Islet precursor cell (in vitro differentiated cells): ENCODE measurements around the gene PPFIA4.

Source experiments
- DNase-seq: peaks from one replicate; pipeline ENCODE4 v3.0.0-alpha.2; 2018

Gene PPFIA4

GRCh38 chr1:203041351-203041932 is 15.2 kb downstream of the PPFIA4 start:
- no peak for DNase-seq

- no peak for DNase-seq
Measured at GRCh38 chr1:203043830-203044545, 17.7 kb downstream of the PPFIA4 start.

- DNase-seq, result no peak
Measured at GRCh38 chr1:203044546-203045250, 18.4 kb downstream of the PPFIA4 start.

DNA sequence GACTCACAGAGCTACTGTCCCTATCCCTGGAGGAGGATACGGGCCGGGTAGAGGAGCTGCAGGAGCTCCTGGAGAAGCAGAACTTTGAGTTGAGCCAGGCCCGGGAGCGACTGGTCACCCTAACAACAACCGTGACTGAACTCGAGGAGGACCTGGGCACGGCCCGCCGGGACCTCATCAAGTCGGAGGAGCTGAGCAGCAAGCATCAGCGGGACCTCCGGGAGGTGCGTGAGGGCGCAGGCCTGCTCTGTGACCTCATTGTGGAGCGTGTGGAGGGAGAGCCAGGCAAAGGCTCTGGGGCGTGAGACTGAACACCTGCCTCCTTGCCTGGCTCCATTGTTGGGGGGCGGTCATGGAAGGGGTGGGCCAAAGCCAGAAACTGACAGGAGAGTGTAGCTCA is 19.0 kb downstream of the PPFIA4 start:
- DNase-seq, result no peak

DNA sequence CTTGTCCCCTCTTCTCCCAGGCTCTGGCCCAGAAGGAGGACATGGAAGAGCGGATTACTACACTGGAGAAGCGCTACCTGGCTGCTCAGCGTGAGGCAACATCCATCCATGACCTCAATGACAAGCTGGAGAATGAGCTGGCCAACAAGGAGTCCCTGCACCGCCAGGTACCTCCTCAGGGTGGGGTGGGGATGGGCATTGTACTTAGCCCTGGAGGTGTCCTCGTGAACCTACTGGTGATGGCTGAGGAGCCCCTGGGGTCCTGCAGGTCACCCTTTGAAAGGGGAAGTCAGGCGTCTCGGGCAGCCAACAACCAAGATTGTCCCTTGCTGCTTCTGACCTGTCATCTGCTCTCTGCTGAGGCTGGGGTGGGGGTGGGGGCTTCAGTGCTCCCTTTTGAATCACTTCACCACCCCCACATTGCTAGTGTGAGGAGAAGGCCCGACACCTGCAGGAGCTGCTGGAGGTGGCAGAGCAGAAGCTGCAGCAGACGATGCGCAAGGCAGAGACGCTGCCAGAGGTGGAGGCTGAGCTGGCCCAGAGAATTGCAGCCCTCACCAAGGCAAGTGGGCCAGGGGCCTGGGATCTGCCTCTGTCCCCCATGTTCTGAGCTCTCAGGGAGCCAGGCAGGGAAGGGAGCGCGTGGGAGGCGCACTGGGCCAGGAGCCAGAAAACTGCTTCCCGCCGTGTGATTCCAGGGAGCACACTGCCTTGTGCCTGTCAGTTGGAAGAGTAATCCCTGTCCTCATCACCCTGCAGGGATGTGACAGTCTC is 19.7 kb downstream of the PPFIA4 start:
- DNase-seq, result no peak

DNA sequence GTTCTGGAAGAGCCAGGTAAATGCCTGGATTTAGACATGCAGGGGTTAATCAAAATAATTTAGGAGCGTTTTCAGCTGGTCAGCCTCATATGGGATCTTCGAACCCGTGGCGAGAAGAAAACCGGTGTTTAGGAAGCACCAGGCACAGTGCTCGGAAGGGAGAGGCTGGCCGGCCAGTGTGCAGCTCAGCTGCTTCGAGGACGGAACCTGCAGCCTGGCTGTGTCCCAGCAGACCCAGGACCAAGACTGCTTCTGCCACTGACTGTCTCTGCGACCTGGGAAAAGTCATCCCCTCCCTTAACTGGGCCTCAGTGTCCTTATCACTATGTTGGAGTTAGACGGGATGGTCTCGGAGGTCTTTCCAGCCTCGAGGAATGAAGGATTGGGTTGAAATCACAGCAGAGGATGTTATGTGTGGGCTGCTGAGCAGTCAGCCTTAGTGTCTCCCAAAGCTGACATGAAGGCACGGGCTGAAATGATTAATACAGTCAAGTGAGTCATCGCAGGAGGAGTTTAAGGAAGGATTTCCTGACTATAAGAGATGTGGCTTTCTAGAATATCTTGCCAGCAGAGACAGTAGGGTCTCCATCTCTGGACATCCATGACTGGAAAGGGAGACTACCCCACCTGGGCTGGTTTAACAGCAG is 20.8 kb downstream of the PPFIA4 start:
- no peak for DNase-seq

DNA sequence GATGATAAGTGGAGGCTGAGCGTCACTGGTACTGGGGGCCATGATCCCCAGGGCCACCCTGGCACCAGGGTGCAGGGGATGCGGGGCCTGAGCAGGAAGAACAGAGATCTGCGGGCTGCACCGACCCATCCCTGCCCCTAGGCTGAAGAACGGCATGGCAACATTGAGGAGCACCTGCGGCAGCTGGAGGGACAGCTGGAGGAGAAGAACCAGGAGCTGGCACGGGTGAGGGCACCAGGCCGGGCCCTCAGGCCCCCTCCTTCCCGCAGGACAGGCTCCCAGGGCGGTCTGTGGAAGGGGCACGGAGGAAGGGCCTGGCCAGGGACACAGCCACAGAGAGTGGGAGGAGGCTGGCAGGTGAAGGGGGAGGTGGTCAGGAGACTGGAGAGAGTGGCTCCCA is 21.8 kb downstream of the PPFIA4 start:
- no peak for DNase-seq

- peak; percentile 86 for DNase-seq
Measured at GRCh38 chr1:203048555-203049051, 22.3 kb downstream of the PPFIA4 start.

- DNase-seq, result no peak
Measured at GRCh38 chr1:203049077-203049476, 22.8 kb downstream of the PPFIA4 start.

DNA sequence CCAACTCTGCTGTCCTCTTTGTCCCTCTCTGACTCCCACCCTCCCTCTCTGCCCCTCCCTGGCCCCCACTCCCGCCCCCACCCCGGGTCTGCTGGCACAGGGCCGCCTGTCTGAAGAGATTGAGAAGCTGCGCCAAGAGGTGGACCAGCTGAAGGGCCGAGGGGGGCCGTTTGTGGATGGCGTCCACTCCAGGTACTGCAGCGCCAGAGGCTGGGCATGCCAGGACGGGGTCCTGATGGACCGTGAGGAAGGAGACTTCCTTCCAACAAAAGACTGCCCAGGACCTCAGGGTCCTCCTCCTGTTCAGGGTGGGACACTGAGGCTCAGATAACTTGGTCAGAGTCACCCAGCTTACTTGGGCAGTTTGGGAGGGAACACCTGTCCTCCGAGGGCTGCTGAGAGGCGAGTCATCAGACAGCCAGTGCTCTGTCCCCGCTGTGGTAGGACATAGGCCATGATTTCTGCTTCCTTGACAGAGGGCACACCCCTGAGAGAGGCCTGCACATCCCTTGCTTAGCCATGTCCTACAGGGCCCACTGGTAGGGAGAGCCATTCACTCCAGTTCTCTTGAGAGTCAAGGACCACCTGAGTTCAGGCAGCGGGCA is 23.4 kb downstream of the PPFIA4 start:
- no peak for DNase-seq

GRCh38 chr1:203050826-203051225 is 24.5 kb downstream of the PPFIA4 start:
- DNase-seq, result no peak

DNA sequence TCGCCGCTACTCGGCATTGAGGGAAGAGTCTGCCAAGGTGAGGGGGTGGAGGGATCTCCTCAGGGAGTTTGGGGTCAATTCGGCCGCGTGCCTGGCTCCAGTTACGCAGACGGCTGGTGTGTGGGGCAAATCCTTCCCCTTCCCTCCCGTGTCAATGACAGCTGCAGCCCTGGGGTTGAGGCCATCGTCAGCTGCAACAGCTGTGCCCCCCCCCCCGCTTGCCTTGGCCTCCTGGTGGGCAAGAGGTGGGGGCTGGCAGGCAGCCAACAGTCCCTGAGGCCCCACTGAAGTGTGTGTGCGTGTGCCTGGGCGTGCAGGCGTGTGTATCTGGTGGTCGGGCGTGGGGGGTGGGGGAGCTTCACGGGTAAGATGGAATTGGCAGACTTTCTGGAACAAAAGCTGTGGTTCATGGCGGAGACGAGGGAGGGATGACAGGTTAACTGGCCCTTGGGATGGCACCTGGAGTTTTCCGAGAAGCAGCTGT is 25.6 kb downstream of the PPFIA4 start:
- DNase-seq, result no peak

DNA sequence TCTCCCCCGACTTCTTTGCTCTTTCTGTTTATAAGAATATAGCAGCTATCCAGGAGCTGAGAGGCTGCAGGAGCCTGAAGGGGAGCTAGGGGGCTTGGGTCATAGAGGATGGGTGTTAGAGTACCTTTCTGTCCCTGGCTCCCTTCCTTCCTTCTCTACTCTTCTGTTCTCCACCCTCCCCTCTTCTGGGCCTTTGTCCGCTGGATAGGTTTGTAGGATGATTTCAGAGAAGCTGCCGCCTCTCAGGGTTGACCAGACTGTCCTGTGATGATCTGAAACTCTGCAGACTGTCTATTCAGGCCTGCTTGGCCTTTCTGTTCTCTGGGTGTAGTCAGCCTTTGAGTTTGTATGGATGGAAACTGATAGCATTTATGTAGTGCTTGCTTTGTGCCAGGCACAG is 26.3 kb downstream of the PPFIA4 start:
- DNase-seq, result no peak

DNA sequence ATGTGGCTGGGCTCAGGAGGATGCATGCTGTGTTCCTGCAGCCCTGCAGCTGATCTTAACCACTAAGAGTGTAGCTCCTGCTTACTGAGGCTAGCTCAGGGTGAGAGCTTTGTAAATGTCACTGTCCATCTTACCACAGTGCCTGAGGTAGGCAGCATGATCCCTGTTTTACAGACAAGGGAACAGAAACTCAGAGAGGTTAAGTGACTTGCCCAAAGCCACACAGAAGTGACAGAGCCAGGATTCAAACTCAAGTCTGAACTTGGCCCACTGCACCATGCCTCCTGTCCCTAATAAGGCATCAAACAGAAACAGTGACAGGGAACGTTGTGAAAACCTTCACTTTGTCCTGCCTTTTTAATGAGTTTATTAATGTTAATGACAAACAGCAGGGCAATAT is 27.9 kb downstream of the PPFIA4 start:
- DNase-seq, result no peak

DNA sequence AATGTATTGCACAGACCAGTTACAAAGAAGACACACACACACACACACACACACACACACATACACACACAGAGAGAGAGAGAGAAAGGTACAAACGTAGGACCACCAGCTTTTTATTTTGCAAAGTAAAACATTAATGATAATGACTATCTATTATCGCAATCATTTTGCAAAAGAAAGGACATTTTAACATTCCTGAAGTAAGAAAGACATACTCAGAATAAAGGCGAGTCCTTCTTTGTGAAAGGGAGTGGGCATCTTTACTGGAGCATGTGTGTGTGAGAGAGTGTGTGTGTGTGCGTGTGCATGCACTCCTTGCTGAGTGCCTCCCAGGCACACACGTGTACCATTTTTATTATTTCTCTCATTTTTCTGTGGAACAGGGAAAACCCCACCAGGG is 28.4 kb downstream of the PPFIA4 start:
- no peak for DNase-seq

GRCh38 chr1:203055161-203055799 is 29.0 kb downstream of the PPFIA4 start:
- peak; percentile 66 for DNase-seq

GRCh38 chr1:203056012-203056411 is 29.7 kb downstream of the PPFIA4 start:
- DNase-seq, result no peak

DNA sequence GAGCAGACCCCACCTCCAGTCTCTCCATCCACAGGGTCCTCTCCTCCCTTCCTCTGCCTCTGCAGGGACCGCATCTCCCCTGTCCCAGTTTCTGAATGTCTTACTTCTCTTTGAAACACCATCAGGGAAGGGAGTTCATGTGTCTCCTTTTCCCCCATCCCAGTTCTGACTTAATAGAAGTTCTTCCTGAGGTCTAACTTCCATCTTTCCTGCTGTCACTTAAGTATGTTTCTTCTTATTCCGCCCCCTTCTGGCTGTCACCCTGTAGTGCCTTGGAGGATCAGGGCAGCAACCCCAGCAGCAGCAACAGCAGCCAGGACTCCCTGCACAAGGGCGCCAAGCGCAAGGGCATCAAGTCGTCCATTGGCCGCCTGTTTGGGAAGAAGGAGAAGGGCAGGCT is 30.2 kb downstream of the PPFIA4 start:
- no peak for DNase-seq

DNA sequence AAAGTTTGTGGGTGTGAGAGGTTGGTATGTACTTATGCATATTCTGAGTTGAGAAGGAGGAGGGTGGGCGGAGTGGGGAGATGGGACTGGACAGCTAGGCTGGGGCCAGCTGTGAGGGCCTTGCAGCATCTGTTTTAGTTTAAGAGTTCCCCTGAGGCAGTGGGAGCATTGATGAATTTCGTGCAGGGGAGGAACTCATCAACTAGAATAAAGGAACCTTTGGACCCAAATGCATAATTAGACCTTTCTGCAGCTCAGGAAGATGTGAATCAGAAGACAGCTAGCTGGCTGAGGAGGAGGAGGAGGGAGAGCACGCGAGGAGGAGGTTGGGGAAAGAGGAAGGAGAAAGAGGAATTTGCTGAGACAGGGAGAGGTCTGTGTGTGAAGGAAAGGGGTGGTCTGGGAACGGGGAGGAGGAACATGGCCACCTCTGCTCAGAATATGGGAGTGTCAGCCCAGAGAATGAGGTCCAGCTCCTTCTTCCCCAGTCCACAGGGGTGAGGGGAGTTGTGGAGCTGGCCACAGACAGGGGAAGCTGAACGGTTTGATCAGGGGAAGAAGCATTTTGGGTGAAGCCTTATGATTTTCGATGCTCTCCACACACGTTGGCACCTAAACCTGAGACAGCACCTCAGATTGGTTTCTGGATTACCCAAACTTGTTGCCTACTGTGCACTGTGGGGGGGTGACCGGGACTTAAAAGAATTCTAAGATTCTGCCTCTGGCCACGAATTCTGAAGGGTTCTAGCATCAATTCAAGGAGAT is 31.8 kb downstream of the PPFIA4 start:
- DNase-seq, result no peak

- no peak for DNase-seq
Measured at GRCh38 chr1:203058676-203058935, 32.3 kb downstream of the PPFIA4 start.

- no peak for DNase-seq
Measured at GRCh38 chr1:203059485-203059884, 33.2 kb downstream of the PPFIA4 start.
